Neural progenitor cell (in vitro differentiated cells): ENCODE results near the gene SBDS.
"Not testable (repeated sequence)": the region's sequence is repeated elsewhere in the genome, so short reads cannot be mapped to it uniquely, and the experiment has no call there.

Experiments
- CTCF ChIP-seq: fragments of 200-600 bp; sonication (generic); IDR thresholded peaks from 2 replicates; pipeline ENCODE4 v1.5.1; 2017; ENCODE audit warnings: antibody characterized with exemption, mild to moderate bottlenecking
- EZH2 ChIP-seq: fragments of 200-600 bp; sonication (generic); IDR thresholded peaks from 2 replicates; pipeline ENCODE4 v1.6.1; 2017; ENCODE audit warnings: antibody characterized with exemption, mild to moderate bottlenecking, moderate library complexity
- EZH2phosphoT487 ChIP-seq: fragments of 200-600 bp; sonication (generic); IDR thresholded peaks from 2 replicates; pipeline ENCODE4 v1.6.1; 2017; ENCODE audit warnings: antibody characterized with exemption

GRCh38 chr7:67014076-67014622 lies 18.8 kb upstream of the SBDS start:
- not testable (repeated sequence) for TF ChIP-seq CTCF, EZH2, EZH2phosphoT487
